Measurements from ENCODE around the gene CLK2. TPM values are rescaled to one million over a fixed set of nuclear protein-coding genes. Genes with fewer than 3 reads are reported as not detected.

The CLK2 gene
- total RNA-seq, 2 donors from 2014 or later: 36.6 to 40.7 TPM

- no peaks in the 10 kb centered on the region for H3K36me3 ChIP-seq (replicated peaks in 1 of 2; ENCODE audit: insufficient read depth in 1 of 2, low read depth in 2 of 2)
- intact Hi-C loops (cut with DNase I): no loop called here
- no peak for ATAC-seq
- no peak for DNase-seq
- H3K9me3 ChIP-seq: no peaks in the 10 kb centered on the region
- H3K4me1 ChIP-seq: peaks cover 13% of the 10 kb centered on the region
- no peak overlapping the region for H3K4me3 ChIP-seq
- no peak for TF ChIP-seq POLR2A (IDR thresholded peaks at IDR 0.05)
- no peak for TF ChIP-seq CTCF (IDR thresholded peaks at IDR 0.05)
- H3K27me3 ChIP-seq: no peaks in the 10 kb centered on the region
- 53 to 60% methylated on average over 10 of the region's 10 CpGs for WGBS, 2 donors
- no peak overlapping the region for H3K27ac ChIP-seq
These were observed 5.4 kb upstream of the CLK2 start for GRCh38 chr1:155278689-155279160.

DNA sequence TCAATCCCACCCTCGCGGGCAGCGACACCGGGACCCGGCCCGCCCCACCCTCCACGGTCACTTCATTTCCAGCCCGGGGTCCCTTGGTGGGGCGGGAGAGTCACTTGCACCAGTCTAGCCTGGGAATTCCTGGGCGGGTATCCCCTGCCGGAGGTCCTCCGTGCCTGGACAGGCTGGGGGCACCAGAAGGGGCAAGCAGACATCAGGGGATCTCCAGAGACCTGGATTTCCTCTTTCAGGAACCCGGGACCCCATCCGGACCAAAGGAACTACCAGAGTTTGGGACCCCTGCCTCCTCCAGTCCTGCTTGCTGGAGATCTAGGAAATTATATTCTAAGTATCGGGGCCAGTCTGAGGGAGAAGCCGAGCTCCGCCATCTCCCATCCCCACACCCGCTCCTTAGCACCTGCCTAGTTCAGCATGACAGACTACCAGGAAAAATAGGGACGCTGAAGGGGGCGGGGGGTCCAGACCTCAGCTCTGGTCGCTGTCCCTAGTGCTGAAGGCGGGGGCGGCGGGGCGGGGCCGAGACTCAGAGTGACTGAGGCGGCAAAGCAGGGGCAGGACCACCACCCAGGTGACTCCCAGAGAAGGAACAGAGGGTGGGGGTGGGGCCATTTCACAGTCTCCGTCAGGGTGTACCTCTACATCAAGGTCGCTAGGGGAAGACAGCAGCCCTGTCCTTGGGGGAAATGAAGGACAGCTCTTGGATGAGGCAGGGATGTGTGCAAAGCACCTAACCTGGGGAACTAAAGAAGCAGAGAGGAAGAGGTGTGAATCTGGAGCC is 4.8 kb upstream of the CLK2 start:
- H3K27ac ChIP-seq: peak overlapping the region; percentile 8 to 66 (median 26)
- TF ChIP-seq CTCF (IDR thresholded peaks at IDR 0.05) (peak in 3 of 7 experiments; percentile 24 to 31 (median 26)), POLR2A (IDR thresholded peaks at IDR 0.05) (no peak)
- no peaks in the 10 kb centered on the region for H3K9me3 ChIP-seq
- WGBS, 2 donors: 1% methylated on average over 14 to 29 of the region's 29 CpGs
- H3K36me3 ChIP-seq (replicated peaks in 1 of 2; ENCODE audit: insufficient read depth in 1 of 2, low read depth in 2 of 2): no peaks in the 10 kb centered on the region
- H3K4me3 ChIP-seq: peak overlapping the region; percentile 46 to 88
- H3K4me1 ChIP-seq: peaks cover 14% of the 10 kb centered on the region
- ATAC-seq (peak; percentile 2), DNase-seq (peak; percentile 56 to 72 (median 60))
- intact Hi-C loops (cut with DNase I): no loop called here
- no peaks in the 10 kb centered on the region for H3K27me3 ChIP-seq

DNA sequence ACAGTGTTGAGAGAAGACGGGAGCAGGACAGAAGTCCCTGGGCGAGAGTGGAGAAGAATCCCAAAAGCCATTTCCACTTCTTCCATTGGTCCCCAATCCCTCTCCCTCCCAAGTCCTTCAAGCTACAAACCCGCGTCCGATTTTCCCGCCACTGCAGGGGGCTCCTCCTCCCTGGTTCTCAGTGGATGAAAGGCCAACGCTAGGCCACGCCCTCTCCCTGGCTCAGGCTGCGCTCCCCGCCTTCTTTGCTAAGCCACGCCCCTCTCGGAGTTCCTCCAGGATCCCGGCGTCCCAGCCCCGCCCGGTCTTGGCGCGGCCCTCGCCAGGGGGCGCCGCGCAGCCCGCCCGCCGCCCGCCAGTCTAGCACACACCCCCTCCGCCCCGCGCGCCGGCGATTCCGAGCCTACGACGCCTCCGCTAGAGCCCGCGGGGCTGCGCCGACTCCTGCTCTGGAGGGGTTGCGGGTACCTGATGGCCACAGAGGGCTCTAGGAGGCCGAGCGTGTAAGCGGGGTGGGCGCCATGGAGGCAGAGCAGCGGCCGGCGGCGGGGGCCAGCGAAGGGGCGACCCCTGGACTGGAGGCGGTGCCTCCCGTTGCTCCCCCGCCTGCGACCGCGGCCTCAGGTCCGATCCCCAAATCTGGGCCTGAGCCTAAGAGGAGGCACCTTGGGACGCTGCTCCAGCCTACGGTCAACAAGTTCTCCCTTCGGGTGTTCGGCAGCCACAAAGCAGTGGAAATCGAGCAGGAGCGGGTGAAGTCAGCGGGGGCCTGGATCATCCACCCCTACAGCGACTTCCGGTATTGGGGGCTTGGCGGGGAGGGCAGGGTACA is 4.0 kb upstream of the CLK2 start, which contains the start of gene HCN3:
Gene HCN3 (plus strand): TSS at position 394 of the 832 bp plus-strand sequence. CDS start 128 bp downstream, at position 522.
- no peaks in the 10 kb centered on the region for H3K27me3 ChIP-seq
- peak within 1 kb of the TSS; percentile 46 to 88 for H3K4me3 ChIP-seq
- peak within 1 kb of the TSS; percentile 8 to 66 (median 44) for H3K27ac ChIP-seq
- TF ChIP-seq POLR2A (IDR thresholded peaks at IDR 0.05) (no peak), CTCF (IDR thresholded peaks at IDR 0.05) (peak; percentile 33 to 88 (median 67))
- intact Hi-C loops (cut with DNase I): no loop called here
- ATAC-seq (peak; percentile 91), DNase-seq (peak; percentile 98 to 99 (median 99))
- no peaks in the 10 kb centered on the region for H3K36me3 ChIP-seq (replicated peaks in 1 of 2; ENCODE audit: insufficient read depth in 1 of 2, low read depth in 2 of 2)
- 1 to 5% methylated on average over 6 to 68 of the region's 68 CpGs for WGBS, 2 donors
- H3K4me1 ChIP-seq: peaks cover 17% of the 10 kb centered on the region
- no peaks in the 10 kb centered on the region for H3K9me3 ChIP-seq

GRCh38 chr1:155272466-155273342 is 600 bp downstream of the CLK2 start:
- ATAC-seq: peak; percentile 22
- H3K4me1 ChIP-seq: peaks cover 25% of the 10 kb centered on the region
- no peaks in the 10 kb centered on the region for H3K9me3 ChIP-seq
- no peak for DNase-seq
- 4 to 6% methylated on average over 27 to 33 of the region's 44 CpGs for WGBS, 2 donors
- H3K36me3 ChIP-seq (replicated peaks in 1 of 2; ENCODE audit: insufficient read depth in 1 of 2, low read depth in 2 of 2): peaks cover 13 to 26% of the 10 kb centered on the region in 2 donors
- H3K27me3 ChIP-seq: no peaks in the 10 kb centered on the region
- TF ChIP-seq CTCF (IDR thresholded peaks at IDR 0.05) (no peak), POLR2A (IDR thresholded peaks at IDR 0.05) (no peak)
- intact Hi-C loops (cut with DNase I): no loop called here
- peak overlapping the region; percentile 90 to 97 (median 94) for H3K27ac ChIP-seq
- H3K4me3 ChIP-seq: peak overlapping the region; percentile 73 to 98

Data from body of pancreas (tissue), 4 donors.